ENCODE results near the gene CCDC33.

CCDC33 gene

DNA sequence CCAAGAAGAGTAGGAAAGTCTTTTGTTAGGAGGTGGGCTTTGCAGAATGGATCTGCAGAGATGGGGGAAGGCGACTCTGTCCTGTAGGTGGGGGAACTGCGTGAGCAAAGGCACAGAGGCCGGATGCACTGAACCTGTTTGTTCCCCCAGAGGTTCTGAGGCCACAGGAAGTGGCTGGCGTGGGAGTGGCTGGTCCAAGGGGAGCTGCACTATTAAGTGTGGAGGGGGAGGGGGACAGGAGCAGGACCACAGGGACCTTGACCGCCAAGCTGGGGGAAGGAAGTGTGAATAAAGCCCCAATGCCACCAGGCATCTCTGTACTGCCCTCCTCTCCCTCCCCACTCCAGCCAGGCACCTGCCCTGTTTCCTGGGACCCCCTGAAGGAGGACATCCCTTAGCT lies 79.5 kb downstream of the CCDC33 start:
- no peak for TF ChIP-seq CTCF (IDR thresholded peaks at IDR 0.05; ENCODE audit: control insufficient read depth, extremely low read depth, insufficient read depth)

DNA sequence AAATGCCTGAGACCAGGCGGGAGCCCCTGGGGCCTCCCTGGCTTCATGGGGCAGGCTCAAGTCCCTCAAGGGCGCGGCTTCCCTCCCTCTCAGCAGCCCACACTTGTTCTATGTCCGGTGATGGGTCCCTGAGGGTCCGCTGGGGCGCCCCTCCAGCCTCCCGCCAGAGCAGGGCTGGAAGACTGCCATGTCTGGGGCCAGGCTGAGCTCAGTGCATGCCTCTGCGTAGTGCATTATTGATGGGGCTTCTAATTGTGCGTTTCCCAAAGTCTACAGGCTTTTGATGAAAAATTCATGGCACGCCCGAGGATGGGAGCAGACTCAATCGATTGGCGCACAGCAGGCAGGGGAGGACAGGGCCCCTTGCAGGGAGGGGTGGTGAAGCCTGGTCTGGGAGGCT lies 80.0 kb downstream of the CCDC33 start:
- no peak overlapping the region for H3K4me3 ChIP-seq (ENCODE audit: low read depth, low read length)

More for the DNA sequence above, 79.5 kb downstream of the CCDC33 start:
- DNase-seq (ENCODE audit: low read depth): no peak
- no peak overlapping the region for H3K4me3 ChIP-seq (ENCODE audit: low read depth, low read length)

DNA sequence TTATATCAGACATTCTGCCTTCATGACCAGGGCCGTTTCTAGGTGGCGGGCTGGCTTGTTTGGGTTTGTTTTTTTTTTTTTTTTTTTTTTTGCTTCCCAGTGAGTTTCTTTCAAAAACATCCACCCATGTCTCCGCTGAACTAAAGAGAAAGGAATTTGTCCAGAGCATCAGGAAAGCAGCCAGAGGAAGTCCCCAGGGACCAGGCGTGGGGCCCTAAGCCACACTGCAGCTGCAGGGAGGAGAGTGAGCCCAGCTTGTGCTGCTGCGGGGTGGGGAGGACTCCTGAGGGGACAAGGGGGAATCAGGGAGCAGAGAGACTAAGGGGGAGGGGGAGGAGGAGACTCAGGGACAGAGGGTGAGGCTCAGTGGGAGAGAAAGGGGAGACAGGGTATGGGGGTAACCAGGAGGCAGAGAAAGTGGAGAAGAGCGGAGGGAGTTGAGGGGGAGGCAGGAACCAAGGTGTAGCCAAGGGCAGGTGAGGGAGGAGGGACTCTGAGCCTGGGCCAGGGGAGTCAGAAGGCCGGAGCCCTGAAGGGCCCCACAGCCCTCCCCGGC lies 81.8 kb downstream of the CCDC33 start:
- no peak overlapping the region for H3K4me3 ChIP-seq (ENCODE audit: low read depth, low read length)
- no peak for DNase-seq (ENCODE audit: low read depth)
- no peak for TF ChIP-seq CTCF (IDR thresholded peaks at IDR 0.05; ENCODE audit: control insufficient read depth, extremely low read depth, insufficient read depth)

More for the DNA sequence above, 80.0 kb downstream of the CCDC33 start:
- TF ChIP-seq CTCF (IDR thresholded peaks at IDR 0.05; ENCODE audit: control insufficient read depth, extremely low read depth, insufficient read depth): no peak
- no peak for DNase-seq (ENCODE audit: low read depth)

- no peak for TF ChIP-seq CTCF (IDR thresholded peaks at IDR 0.05; ENCODE audit: control insufficient read depth, extremely low read depth, insufficient read depth)
- no peak overlapping the region for H3K4me3 ChIP-seq (ENCODE audit: low read depth, low read length)
- no peak for DNase-seq (ENCODE audit: low read depth)
These were observed 82.4 kb downstream of the CCDC33 start for GRCh38 chr15:74318376-74319137.

GRCh38 chr15:74319138-74319460 lies 83.0 kb downstream of the CCDC33 start:
- TF ChIP-seq CTCF (IDR thresholded peaks at IDR 0.05; ENCODE audit: control insufficient read depth, extremely low read depth, insufficient read depth): no peak
- no peak for DNase-seq (ENCODE audit: low read depth)
- H3K4me3 ChIP-seq (ENCODE audit: low read depth, low read length): no peak overlapping the region

DNA sequence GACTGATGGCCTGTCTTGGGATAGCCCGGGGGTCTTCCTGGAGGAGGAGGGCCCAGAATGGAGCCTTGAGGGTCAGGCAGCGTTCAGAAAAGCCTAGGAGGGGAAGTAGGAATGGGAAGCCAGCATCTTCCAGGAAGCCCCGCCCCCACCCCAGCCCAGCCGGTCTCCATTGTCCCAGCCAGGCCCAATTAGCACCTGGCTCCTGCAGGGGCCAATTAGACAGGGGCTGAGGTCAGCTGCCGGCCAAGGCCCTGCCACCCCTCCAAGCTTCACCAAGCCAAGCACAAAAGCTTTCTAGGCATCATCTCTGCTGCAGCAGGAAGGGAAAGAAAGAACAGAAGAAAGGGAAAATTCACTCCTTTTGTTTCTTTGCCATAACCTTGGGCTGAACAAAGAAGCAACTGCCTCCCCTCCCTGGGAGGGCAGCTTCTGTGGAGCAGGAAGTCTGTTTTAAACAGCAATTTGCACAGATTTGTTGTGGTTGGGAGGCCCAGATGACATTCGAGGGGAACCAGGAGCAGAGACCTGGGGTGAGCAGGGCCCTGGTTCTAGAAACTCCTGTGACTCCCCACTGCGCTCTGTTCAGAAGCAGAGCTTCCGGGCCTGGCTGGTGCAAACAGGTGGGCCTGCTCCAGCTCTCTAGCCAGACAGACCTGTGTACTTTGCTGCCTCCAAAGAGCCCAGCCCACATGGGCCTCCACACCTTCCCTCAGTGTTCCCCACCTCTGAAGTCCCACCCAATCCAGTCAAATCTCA lies 83.6 kb downstream of the CCDC33 start:
- no peak for TF ChIP-seq CTCF (IDR thresholded peaks at IDR 0.05; ENCODE audit: control insufficient read depth, extremely low read depth, insufficient read depth)
- no peak overlapping the region for H3K4me3 ChIP-seq (ENCODE audit: low read depth, low read length)
- DNase-seq (ENCODE audit: low read depth): no peak

All from LNCaP clone FGC (cell line).